Measurements from ENCODE around the gene RASA1.

The RASA1 gene

DNA sequence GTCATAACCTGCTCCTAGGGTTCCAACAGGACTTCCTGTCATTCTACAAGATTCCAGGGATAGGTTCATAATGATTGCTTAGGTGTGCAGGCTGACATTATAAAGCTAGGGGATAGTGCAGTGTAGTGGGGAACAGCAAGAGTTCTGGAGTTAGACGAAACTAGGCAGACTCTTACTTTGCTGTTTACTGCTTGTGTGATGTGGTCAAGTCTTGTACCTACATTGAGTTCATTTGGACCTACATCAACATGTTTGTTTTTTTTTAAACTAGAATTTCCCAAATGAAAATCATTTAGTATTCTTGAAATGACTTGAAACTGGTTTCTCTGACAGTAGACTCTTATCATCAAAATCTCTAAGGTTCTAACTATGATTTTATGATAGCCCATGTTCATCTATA, 166.3 kb downstream of the RASA1 start:
- Histone ChIP-seq H3K27ac (ENCODE audit: low read depth in 2 of 2, low read length in 2 of 2) (no peak overlapping the region), H3K27me3 (ENCODE audit: control insufficient read depth in 2 of 2, insufficient read depth in 2 of 2, low read length in 2 of 2) (no peaks in the 10 kb centered on the region), H3K9me3 (ENCODE audit: control insufficient read depth in 2 of 2, low read length in 2 of 2) (no peaks in the 10 kb centered on the region), H3K4me3 (ENCODE audit: low read length in 2 of 2) (no peak overlapping the region), H3K36me3 (ENCODE audit: control insufficient read depth in 2 of 2, insufficient read depth in 2 of 2, low read length in 2 of 2) (no peaks in the 10 kb centered on the region), H3K4me1 (ENCODE audit: control insufficient read depth in 2 of 2, insufficient read depth in 2 of 2, low read length in 2 of 2) (peaks cover 0 to 6% of the 10 kb centered on the region in 2 donors), H3K9ac (ENCODE audit: low read depth in 1 of 2, low read length in 2 of 2) (no peak overlapping the region)

DNA sequence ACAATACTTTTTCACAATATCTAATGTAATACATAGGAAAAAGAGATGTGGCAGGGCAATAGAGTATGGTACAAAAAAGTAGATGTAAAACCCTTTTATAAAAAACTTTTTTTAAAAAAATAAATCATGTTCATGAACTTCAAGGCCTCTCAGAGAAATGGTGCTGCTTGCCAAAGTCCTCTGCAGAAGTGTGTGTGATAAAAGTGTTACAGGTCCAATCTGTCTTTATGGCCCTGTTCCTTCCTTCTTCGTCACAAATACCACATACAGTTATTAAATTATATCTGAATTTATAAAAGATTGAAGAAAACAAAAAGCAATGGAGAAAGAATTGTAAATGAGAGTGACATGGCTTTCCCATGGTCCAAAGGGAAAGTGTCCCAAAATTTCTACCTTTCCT, 166.8 kb downstream of the RASA1 start:
- no peak overlapping the region for H3K9ac ChIP-seq (ENCODE audit: low read depth in 1 of 2, low read length in 2 of 2)
- peak overlapping the region; percentile 43 to 48 for H3K27ac ChIP-seq (ENCODE audit: low read depth in 2 of 2, low read length in 2 of 2)
- H3K4me1 ChIP-seq (ENCODE audit: control insufficient read depth in 2 of 2, insufficient read depth in 2 of 2, low read length in 2 of 2) = peaks cover 0 to 6% of the 10 kb centered on the region in 2 donors
- no peaks in the 10 kb centered on the region for H3K9me3 ChIP-seq (ENCODE audit: control insufficient read depth in 2 of 2, low read length in 2 of 2)
- no peaks in the 10 kb centered on the region for H3K27me3 ChIP-seq (ENCODE audit: control insufficient read depth in 2 of 2, insufficient read depth in 2 of 2, low read length in 2 of 2)
- no peak overlapping the region for H3K4me3 ChIP-seq (ENCODE audit: low read length in 2 of 2)
- no peaks in the 10 kb centered on the region for H3K36me3 ChIP-seq (ENCODE audit: control insufficient read depth in 2 of 2, insufficient read depth in 2 of 2, low read length in 2 of 2)

DNA sequence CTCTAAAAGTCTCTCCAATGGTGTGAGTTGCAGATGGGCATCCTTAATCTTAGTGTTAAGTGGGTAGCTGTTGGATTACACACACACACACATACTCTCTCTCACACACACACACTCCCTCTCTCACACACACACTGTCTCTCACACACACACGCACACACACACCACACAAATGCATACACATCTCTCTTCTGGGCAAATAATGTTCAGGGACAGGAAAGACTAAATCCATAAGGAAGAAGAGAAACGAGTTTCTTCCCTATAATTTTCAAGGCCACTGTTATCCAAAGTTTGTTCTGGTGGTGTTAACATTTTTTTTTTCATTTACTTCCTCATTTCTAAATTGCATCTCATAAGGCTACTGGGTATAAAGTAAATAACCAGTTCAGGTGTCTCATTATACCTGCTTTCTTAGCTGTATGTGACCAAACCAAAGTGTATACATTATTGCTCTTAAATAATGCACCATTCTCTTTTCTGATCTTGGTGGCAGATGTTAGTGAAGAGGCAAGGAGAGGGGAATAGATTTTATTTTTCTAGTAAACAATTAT, 167.5 kb downstream of the RASA1 start:
- Histone ChIP-seq H3K9me3 (ENCODE audit: control insufficient read depth in 2 of 2, low read length in 2 of 2) (no peaks in the 10 kb centered on the region), H3K9ac (ENCODE audit: low read depth in 1 of 2, low read length in 2 of 2) (no peak overlapping the region), H3K4me3 (ENCODE audit: low read length in 2 of 2) (no peak overlapping the region), H3K36me3 (ENCODE audit: control insufficient read depth in 2 of 2, insufficient read depth in 2 of 2, low read length in 2 of 2) (no peaks in the 10 kb centered on the region), H3K4me1 (ENCODE audit: control insufficient read depth in 2 of 2, insufficient read depth in 2 of 2, low read length in 2 of 2) (peaks cover 0 to 6% of the 10 kb centered on the region in 2 donors), H3K27me3 (ENCODE audit: control insufficient read depth in 2 of 2, insufficient read depth in 2 of 2, low read length in 2 of 2) (no peaks in the 10 kb centered on the region), H3K27ac (ENCODE audit: low read depth in 2 of 2, low read length in 2 of 2) (peak overlapping the region; percentile 43 to 48)

DNA sequence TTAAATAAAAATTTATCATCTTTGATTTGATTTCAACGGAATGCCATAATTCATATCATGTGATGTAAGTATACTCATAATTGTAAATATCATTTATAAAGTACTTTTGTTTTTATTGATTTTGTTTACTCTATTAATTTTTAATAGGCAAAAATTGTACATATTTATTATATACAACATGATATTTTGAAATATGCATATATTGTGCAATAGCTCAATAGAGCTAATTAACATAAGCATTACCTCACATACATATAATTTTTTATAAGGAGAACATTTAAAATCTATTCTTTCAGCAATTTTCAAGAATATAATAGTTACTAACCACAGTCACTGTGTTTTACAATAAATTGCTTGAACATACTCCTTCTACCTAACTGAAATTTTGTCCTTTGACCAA, 170.0 kb downstream of the RASA1 start:
- Histone ChIP-seq H3K9ac (ENCODE audit: low read depth in 1 of 2, low read length in 2 of 2) (no peak overlapping the region), H3K4me3 (ENCODE audit: low read length in 2 of 2) (no peak overlapping the region), H3K36me3 (ENCODE audit: control insufficient read depth in 2 of 2, insufficient read depth in 2 of 2, low read length in 2 of 2) (no peaks in the 10 kb centered on the region), H3K27ac (ENCODE audit: low read depth in 2 of 2, low read length in 2 of 2) (no peak overlapping the region), H3K9me3 (ENCODE audit: control insufficient read depth in 2 of 2, low read length in 2 of 2) (no peaks in the 10 kb centered on the region), H3K4me1 (ENCODE audit: control insufficient read depth in 2 of 2, insufficient read depth in 2 of 2, low read length in 2 of 2) (peaks cover 0 to 6% of the 10 kb centered on the region in 2 donors), H3K27me3 (ENCODE audit: control insufficient read depth in 2 of 2, insufficient read depth in 2 of 2, low read length in 2 of 2) (no peaks in the 10 kb centered on the region)

DNA sequence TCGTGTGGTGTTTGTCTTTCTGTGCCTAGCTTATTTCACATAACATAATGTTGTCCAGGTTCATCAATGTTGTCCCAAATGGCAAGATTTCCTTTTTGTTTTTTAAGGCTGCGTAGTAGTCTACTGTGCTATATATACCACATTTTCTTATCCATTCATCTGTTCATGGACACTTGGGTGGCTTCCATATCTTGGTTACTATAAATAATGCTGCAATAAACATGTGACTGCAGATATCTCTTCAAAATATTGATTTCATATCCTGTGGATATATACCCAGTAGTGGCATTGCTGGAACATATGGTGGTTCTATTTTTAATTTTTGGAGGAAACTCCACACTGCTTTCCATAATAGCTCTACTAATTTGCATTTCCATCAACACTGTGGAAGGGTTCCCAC, 170.5 kb downstream of the RASA1 start:
- Histone ChIP-seq H3K36me3 (ENCODE audit: control insufficient read depth in 2 of 2, insufficient read depth in 2 of 2, low read length in 2 of 2) (no peaks in the 10 kb centered on the region), H3K27ac (ENCODE audit: low read depth in 2 of 2, low read length in 2 of 2) (no peak overlapping the region), H3K9me3 (ENCODE audit: control insufficient read depth in 2 of 2, low read length in 2 of 2) (no peaks in the 10 kb centered on the region), H3K9ac (ENCODE audit: low read depth in 1 of 2, low read length in 2 of 2) (no peak overlapping the region), H3K4me3 (ENCODE audit: low read length in 2 of 2) (no peak overlapping the region), H3K27me3 (ENCODE audit: control insufficient read depth in 2 of 2, insufficient read depth in 2 of 2, low read length in 2 of 2) (no peaks in the 10 kb centered on the region), H3K4me1 (ENCODE audit: control insufficient read depth in 2 of 2, insufficient read depth in 2 of 2, low read length in 2 of 2) (peaks cover 0 to 6% of the 10 kb centered on the region in 2 donors)

Measured in mucosa of rectum (tissue), 2 donors.